GM21515 (cell line): Measurements from ENCODE around the gene ZC3H18.
A peak's percentile ranks its signal among the peaks of the same experiment; 100 is the strongest.

ENCODE experiments used
- ATAC-seq: cut with Tn5 transposase; IDR thresholded peaks from one replicate; pipeline ENCODE4 v1.9.1; 2021; ENCODE audit not compliant: unreplicated experiment

Gene ZC3H18

DNA sequence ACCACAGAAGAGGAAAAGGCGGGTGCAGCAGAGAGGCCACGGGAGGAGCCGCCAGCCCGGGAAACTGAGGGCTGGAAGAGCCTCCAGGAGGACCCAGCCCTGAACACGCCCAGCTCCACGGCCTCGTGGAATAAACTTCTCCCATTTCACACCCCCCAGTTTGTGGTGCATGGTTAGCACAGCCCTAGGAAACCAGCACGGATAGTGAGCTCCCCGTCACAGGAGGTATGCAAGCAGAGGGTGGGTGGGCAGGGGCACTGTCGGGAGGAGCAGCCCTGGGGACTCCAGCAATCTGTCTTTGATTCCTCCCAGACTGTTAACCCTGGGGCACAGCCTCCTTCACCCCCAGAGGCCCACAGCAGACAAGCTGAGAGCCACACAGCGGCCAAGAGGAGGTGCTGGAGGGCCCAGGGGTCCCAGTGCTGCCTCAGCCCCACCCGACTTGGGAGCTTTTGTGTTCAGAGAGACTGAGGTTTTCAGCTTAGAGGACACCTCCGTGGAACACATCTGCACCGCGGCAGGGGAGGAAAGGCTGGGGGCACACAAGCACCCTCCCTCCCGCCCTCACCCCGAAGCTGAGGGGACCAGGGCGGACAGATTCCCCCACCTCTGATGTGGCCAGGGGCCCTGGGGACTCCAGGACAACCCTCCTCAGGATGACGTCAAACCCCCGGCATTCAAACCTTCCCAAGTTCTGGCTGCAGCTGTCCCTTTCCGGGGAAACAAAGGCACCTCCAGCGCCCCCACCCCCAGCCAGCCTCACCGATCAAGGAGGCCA, 66.5 kb downstream of the ZC3H18 start:
- ATAC-seq, result no peak

DNA sequence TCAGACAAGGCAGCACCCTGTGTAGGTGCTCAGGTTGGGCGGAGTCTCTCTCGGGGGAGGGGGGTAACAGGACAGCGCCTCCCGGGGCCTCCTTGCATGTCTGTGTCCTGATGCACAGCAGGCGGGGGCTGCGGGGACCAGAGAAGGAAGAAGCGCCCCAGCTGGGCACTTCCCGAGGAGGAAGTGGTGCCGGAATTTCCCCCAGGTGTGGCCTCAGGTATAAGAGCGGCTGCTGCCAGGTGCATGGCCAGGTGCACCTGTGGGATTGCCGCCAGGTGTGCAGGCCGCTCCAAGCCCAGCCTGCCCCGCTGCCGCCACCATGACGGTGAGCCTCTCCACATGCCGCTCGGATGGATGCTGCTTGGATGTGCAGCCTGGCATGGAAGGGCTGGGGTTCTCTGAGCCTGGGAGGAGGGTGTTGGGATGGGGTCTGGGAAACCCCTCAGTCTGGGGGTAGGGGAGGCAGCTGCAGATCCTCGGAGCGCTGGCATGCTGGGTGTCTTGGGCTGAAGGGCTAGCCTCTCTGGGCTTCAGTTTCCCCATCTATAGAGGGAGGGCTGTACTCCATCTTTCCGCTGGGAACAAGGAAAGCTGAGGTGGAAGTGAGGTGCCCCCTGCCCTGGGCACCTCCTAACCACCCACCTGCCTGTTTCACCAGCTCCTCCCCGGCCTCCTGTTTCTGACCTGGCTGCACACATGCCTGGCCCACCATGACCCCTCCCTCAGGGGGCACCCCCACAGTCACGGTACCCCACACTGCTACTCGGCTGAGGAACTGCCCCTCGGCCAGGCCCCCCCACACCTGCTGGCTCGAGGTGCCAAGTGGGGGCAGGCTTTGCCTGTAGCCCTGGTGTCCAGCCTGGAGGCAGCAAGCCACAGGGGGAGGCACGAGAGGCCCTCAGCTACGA, 68.4 kb downstream of the ZC3H18 start, which contains the start of gene IL17C:
IL17C (plus strand) TSS at position 250 of the 908 bp plus-strand sequence; CDS start at position 320, 70 bp downstream.
- no peak for ATAC-seq

GRCh38 chr16:88639231-88640038, 69.2 kb downstream of the ZC3H18 start:
- no peak for ATAC-seq

- no peak for ATAC-seq
These were observed 69.9 kb downstream of the ZC3H18 start for GRCh38 chr16:88640039-88640495.

GRCh38 chr16:88640498-88641247, 70.5 kb downstream of the ZC3H18 start:
- no peak for ATAC-seq

DNA sequence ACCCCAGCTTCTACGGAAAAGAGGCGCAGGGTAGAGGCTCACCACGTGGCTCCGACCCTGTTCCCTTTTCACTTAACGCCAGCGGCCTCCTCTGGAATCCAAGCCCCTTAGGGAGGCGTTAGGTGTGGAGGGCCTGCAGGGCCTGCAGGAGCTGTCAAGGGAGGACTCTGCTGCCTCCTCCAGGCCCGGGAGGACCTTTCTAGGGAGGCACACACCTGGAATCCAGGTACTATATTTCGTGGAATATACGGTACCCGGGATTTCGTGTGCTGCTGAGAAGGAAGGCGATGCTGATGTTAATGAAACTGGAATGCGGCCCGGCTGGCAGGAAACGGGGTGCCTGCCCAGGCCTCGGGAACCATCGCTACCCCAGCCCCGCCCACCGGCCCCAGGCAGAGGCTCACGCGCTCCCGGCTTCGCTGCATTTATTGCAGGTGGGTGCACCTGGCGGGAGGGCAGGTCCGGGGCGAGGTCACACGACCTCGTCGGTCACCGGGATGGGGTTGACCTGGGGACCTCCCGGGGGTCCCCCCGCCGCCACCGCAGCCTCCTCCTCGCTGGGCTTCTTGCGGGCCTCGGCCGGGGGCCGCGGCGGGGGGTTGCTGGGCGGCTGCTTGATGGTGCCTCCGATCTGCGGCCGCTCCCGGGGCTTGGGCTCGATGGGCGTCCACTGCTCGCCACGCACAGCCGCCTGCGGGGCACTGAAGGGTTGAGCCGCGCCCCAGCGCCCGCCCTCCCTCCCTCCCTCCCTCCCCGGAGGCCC, 72.9 kb downstream of the ZC3H18 start:
- ATAC-seq, result no peak

- ATAC-seq, result no peak
These were observed 73.4 kb downstream of the ZC3H18 start for GRCh38 chr16:88643644-88643932.

DNA sequence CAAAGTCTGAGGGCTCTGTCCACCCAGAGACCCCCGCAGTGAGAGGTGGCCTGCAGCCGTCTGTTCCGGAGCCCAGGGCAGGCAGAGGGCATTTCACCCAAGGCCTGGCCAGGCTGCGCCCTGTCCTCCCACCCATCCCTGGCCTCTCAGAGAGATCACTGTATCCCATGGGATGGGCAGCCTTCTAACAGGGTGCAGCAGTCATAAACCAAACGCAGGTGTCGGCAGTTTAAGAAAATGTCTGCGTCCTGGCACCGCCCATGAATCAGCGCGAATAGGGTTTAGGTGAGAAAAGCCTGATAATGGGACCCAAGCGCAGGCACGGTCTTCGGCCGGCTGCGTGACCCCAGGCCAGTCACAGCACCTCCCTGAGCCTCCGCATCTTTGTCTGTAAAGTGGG, 75.3 kb downstream of the ZC3H18 start:
- ATAC-seq, result no peak

GRCh38 chr16:88645941-88646340, 75.7 kb downstream of the ZC3H18 start:
- ATAC-seq, result no peak

GRCh38 chr16:88646345-88647034, 76.3 kb downstream of the ZC3H18 start:
- no peak for ATAC-seq

DNA sequence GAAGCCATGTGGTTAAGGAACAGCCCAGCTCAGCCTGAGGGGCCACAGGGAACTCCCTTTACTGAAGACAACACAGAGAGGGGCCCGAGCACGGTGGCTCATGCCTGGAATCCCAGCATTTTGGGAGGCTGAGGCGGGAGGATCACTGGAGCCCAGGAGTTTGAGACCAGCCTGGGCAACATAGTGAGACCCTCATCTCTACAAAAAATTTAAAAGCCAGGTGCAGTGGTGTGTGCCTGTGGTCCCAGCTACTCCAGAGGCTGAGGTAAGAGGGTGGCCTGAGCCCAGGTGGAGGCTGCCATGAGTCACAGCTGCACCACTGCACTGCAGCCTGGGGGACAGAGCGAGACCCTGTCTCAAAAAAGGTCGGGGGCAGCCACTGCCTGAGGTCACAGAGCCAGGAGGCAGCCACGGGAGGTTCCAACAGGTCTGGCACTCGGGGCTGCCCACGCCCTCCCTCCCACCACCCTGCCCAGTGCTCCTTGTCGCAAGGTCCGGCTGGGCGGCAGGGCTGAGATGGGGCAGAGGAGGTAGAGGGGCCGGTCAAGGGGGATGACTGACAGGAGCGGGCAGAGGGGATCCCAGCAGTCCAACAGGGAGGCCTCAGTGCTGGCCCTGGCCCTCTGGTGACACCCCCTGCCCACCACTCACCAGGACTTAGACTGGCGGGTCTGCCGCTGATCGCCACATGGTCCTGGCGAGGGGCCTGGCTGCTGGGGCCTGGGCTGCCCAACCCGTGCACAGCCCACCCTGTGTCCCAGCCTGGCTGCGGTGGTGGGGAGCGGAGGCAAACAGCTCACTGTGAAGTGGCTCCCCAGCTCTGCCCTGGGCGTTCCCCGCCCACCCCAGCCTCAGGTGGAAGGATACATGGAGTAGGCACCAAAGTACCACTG, 77.2 kb downstream of the ZC3H18 start:
- no peak for ATAC-seq

DNA sequence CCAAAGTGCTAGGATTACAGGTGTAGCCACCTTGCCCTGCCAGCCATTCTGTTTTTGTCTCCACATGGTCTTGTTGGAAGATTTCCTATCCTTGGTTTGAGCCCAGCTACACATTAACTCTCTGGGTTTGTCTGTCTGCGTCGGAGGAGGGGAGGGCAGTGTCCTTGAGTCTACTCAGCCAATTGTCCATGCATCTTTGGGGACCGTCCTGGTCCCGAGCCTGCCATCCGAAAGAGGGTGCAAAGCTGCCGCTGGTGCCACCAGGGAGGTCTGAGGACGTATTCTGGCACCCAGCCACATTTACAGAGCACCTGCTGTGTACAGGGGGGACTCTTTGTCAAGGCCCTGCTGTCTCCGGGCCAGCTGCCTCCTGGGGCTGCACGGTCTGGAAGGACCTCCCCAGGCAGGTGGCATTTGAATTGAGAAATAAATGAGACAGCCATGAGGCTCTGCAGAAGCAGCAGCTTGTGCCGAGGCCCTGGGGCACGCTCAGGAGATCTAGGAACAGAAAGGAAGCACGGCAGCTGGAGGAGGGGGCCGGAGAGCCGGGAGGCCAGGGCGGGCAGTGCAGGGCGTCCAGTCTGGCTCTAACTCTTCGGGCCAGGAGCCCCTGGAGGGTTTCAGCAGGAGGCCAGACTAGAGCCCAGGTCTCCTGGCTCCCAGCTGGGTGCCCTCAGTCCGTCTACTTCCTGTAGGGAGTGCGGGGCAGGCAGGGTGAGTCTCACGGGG, 79.2 kb downstream of the ZC3H18 start:
- no peak for ATAC-seq

DNA sequence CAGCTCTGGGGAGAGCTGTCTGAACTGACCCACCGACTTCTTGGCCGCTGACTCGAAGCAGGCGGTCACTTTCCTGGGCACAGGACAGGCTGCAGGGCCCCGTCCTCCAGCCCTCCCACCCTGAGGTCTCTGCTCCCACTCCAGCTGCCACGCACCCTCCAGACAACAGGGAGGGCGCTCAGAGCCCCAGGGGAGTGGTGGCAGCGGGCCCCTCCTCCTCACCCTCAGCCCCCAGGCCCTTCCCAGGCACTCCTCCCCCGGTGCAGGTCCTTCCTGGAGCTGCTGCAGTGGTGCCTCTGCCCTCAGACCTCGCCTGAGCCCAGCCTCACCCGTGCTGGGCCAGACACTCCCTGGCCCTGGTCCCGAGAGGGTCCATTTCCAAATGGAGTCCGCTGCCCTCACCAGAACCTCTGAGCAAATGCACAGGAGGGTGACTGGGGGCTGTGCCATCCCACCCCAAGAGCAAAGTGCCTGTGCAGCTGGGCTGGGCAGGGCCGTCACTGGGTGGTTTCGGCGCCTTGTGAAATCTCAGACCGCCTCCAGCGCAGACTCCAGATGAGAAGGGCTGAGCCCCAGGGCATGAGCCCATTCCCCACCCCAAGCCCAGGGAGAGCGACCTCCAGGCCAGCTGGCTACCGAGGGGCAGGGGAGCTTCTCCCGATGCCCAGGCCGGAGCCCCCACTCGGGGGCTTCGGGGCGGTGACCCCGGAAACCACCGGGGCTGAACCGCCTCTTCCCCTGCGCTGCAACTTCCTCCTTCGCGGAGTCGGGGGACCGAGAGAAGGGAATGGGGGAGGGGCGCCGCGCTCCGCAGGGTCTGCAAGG, 79.9 kb downstream of the ZC3H18 start:
- peak; percentile 19 for ATAC-seq

- ATAC-seq, result peak; percentile 72
These were observed 80.6 kb downstream of the ZC3H18 start, which contains the start of gene CYBA for GRCh38 chr16:88650749-88651275. TSS of gene CYBA (minus strand) at chr16:88651053. CDS start at chr16:88651013, 40 bp downstream.

- ATAC-seq, result peak; percentile 70
These were observed 81.2 kb downstream of the ZC3H18 start for GRCh38 chr16:88651276-88651988.
